ENCODE data around the gene FCER1A.

Gene FCER1A

GRCh38 chr1:159352436-159352835, 50.3 kb downstream of the FCER1A start:
- DNase-seq (ENCODE audit: low read depth in 2 of 2): no peak

Measured in stimulated activated CD8-positive, alpha-beta memory T cell treated with anti-CD3 and anti-CD28 coated beads, Interleukin-7, amount 100 ng/mL, for 1 hour (primary cell).